Esophagus squamous epithelium (tissue), 4 donors: Measurements from ENCODE around the gene RFNG.

Source experiments
- POLR2A ChIP-seq, 4 donors: fragments of 450-650 bp; IDR thresholded peaks; one replicate each; pipeline ENCODE4 v1.6.1; 2017; ENCODE audit warnings: antibody characterized with exemption in 4 of 4, mild to moderate bottlenecking in 4 of 4, moderate library complexity in 3 of 4
- TF ChIP-seq, protein P1 (sequence below), 6 experiments: fragments of 450-650 bp in 4 of 6; fragments of 200-600 bp in 2 of 6; sonication (generic) in 2 of 6; IDR thresholded peaks; one replicate each; pipeline ENCODE4 v1.5.1; 2016 to 2019; ENCODE audit warnings: antibody characterized with exemption in 6 of 6, mild to moderate bottlenecking in 4 of 6, moderate library complexity in 4 of 6

DNA sequence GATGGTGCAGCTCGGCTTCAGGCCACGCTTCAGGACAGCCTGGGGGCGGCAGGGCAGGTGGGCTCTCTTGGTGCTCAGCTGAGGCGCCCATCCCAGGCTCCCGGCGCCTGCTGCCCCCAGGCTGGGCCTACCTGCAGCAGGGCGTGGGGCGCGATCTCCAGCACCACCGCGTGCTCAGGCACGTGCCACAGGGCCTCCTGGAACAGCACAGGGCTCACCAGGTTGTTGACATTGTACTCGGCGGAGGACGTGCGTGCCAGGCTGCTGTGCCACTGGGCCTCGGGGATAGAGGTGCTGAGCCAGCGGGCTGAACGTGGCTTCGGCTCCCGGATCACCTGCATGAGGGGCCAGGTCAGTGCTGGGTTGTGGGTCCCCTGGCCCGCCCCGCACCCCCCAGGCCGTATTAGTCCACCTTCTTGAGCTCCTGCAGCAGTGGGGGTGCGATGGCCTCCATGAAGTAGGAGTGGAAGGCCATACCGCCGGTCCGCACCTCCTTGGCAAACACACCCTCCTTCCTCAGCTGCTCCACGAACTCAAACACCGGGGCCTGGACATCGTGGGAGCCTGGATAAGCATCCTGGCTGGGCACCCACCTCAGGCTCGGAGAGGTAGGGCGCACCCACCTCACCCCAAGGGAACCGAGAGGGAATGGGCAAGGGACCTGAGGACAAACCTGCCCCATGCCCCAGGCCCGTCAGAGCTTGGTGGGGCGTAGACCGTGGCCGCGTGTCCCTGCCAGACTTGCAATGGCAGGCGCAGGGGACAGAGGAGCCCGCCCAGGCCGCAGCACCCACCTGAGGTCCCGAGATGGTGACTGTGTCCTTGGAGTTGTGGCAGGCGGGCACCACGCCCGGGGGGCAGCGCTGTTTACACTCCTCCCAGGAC, 37.5 kb upstream of the RFNG start:
- TF ChIP-seq, protein P1, sequence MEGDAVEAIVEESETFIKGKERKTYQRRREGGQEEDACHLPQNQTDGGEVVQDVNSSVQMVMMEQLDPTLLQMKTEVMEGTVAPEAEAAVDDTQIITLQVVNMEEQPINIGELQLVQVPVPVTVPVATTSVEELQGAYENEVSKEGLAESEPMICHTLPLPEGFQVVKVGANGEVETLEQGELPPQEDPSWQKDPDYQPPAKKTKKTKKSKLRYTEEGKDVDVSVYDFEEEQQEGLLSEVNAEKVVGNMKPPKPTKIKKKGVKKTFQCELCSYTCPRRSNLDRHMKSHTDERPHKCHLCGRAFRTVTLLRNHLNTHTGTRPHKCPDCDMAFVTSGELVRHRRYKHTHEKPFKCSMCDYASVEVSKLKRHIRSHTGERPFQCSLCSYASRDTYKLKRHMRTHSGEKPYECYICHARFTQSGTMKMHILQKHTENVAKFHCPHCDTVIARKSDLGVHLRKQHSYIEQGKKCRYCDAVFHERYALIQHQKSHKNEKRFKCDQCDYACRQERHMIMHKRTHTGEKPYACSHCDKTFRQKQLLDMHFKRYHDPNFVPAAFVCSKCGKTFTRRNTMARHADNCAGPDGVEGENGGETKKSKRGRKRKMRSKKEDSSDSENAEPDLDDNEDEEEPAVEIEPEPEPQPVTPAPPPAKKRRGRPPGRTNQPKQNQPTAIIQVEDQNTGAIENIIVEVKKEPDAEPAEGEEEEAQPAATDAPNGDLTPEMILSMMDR (IDR thresholded peaks at IDR 0.05), result no peak
- TF ChIP-seq POLR2A (IDR thresholded peaks at IDR 0.05), result no peak
